GM12878 (cell line): ENCODE data around the gene FAM193B.

Source experiments
- CEBPZ ChIP-seq: fragments of 150-350 bp; IDR thresholded peaks from 2 replicates; pipeline ENCODE4 v1.6.1; 2016; ENCODE audit warnings: low read depth, low read length
- ELK1 ChIP-seq: IDR thresholded peaks from 2 replicates; pipeline ENCODE4 v1.6.1; 2012; ENCODE audit warnings: low read depth, low read length, improper control_type of control experiment
- ZBTB4 ChIP-seq: fragments of 450-650 bp; formaldehyde crosslinking; IDR thresholded peaks from 2 replicates; pipeline ENCODE4 v1.4.0; 2022; ENCODE audit warnings: mild to moderate bottlenecking, moderate library complexity

- TF ChIP-seq ELK1 = no peak
- no peak for TF ChIP-seq ZBTB4 (CRISPR knock-in tag)
- no peak for TF ChIP-seq CEBPZ
Observed at GRCh38 chr5:177503351-177504085, 50.8 kb downstream of the FAM193B start.
